GM18909 (cell line): Measurements from ENCODE around the gene PTPRK.

Source experiments
- ATAC-seq: cut with Tn5 transposase; IDR thresholded peaks from one replicate; pipeline ENCODE4 v1.9.1; 2021; ENCODE audit warnings: mild to moderate bottlenecking; ENCODE audit not compliant: unreplicated experiment, poor library complexity

Gene PTPRK

DNA sequence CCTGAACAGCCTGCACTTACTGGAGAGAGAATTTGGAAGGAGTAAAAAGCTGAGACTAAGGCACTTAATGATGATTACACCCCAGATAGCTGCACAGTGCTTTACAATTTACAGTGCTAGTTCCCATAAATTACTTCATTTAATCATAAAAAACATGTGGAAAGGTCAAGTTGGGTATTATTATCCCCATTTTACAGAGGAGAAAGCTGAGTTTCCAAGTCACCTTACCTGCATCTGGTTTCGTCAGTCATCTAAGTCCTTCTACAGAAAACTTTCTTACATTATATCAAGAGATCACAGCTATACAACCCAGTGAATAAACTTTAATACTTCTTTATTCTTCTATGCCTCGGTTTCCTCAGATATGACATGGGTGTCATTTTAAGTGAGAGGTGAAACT, 3.3 kb downstream of the PTPRK start:
- ATAC-seq: no peak

DNA sequence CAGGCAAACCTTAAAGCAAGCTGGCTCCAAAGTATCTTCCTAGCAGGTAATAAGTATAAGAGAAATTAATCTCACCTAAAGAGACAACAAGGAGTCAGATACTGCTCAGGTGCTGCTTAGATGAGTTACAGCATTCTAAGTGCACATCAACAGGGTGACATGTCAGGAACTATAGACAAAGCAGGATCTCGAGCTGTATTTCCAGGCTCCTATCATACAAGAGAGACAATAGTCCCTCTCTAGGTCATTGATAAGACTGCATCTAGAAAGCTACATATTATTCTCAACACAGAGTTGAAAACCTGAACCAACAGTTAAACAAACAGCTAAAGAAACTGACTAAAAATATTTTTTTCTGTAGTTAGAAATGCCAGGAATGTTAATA, 3.9 kb downstream of the PTPRK start:
- no peak for ATAC-seq

DNA sequence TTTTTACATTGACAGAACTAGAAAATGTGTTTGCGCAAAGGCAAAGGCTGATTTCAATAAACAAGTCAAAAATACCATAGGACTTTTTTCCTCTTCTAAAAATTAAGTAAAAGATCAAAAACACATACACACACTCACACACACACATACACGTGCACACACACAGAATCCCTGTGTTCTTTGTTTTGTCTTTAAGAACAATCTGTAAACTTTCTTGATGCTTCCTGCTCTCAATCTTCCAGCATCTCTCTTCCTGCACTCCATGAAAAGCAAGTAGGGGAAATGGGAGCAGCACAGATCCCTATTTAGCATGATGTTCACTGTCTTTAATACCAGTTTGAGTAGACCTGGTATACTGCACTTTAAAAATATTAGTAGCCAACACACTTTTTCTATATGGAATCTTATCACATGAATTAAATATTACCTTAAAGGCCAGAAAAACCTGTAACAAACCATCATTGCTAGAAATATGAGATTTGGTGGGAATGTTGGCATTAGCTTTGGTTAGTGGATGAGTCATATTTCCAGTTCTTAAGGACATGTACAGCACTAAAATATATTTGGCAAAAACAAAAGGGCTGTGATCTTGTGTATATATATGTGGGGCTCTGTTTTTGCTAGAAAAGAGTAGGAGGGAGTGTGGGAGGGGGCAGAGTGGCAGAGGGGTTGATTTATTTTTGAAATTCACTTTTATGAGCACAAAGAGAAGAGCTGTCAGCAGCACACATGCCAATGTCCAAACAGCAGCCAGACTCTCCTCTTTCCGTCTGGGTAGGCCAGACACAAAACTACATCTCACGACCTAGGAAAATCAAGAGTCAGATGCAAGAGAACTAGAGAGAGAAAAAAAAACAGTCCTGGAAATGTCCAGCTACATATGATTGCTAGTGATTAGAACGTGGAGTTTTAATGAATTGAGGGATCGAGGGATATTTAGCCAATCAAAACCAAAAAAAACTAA, 4.6 kb downstream of the PTPRK start:
- no peak for ATAC-seq

DNA sequence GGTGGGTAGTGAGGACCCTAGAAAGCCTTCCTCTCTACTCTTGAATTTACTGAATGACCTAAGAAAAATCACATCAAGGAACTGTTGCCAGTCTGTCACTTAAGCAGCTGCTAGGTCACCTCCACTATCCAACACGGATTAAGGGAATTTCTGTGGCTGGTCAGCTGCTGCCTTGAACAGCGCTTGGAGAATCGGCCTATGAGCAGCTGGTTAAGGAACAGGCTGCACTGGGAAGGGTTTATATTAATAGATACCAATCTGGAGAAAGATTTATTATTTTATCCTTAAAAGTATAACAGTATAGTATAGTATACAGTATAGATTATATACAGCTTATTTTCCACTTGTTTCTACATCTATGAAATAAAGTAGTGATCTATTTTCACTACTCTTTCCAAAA, 6.5 kb downstream of the PTPRK start:
- no peak for ATAC-seq

DNA sequence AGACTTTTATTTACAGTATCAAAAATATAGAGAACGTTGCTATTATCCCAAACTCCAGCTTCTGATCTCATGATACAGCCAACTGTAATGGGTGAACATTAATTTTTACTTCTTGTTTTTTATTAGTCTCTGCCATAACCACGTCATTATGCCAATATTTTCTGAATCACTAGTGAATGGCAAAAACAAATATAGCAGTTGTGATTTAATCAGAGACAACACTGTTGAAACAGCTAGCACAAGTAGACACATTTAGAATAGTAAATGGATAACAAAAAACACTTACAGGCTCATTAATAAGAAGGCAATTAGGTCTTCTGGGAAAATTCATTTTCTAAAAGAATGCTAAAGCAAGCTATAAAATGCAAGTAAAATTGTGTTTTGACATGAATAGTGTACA, 8.1 kb downstream of the PTPRK start:
- ATAC-seq: no peak

DNA sequence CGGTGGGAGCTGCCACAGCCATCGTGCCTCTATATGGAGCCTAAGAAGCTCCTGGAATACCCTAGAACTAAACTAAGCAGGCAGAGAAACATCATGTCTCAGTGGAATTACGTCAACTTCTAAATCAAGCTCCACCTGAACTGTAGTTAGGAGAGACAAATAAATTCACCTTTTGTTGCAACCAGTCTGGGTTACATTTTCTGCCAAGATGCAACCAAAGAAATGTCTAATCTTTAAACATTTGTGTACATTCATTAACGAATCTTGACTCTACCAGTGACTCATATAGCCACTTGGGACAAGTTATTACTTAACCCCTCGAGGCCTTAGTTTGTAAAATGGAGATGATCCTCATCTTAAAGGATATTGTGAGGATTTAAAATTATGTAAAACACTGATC, 8.9 kb downstream of the PTPRK start:
- peak; percentile 76 for ATAC-seq

DNA sequence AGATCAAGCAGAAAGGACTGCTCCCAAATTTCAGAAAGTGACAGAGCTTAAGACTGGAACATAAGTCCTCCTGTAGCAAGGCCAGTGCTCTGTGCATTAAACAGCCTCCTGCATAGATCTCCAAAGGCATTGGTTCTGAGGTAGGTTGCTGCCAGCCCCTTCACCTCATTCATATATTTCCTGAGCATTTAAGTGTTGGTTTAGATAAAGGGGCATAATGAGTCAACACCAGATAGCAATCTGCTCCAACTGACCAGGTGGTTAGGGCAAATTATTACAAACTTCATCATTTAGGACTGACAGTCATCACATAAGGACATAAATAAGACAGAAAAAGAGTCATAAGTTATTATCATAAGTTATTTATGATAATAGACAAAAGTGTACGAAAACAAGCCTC, 10.7 kb downstream of the PTPRK start:
- ATAC-seq: no peak

DNA sequence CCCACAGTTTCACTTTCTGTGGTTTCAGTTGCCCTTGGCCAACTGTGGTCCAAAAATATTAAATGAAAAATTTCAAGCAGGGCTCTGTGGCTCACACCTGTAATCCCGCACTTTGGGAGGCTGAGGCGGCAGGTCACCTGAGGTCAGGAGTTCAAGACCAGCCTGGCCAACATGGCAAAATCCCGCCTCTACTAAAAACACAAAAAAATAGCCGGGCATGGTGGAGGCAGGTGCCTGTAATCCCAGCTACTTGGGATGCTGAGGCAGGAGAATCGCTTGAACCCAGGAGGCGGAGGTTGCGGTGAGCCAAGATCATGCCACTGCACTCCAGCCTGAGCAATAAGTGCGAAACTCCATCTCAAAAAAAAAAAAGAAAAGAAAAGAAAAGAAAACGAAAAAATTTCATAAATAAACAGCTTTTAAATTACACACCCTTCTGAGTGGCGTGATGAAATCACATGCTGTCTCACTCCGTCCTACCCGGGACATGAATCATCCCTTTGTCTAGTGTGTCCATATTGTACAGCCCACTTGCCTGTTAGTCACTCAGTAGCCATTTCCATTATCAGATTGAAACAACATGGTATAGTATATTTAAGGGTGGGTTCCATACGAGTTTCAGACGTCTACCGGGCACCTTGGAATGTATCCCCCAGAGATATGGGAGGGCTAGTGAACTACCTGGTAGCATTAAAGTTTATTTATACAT, 11.7 kb downstream of the PTPRK start:
- no peak for ATAC-seq

DNA sequence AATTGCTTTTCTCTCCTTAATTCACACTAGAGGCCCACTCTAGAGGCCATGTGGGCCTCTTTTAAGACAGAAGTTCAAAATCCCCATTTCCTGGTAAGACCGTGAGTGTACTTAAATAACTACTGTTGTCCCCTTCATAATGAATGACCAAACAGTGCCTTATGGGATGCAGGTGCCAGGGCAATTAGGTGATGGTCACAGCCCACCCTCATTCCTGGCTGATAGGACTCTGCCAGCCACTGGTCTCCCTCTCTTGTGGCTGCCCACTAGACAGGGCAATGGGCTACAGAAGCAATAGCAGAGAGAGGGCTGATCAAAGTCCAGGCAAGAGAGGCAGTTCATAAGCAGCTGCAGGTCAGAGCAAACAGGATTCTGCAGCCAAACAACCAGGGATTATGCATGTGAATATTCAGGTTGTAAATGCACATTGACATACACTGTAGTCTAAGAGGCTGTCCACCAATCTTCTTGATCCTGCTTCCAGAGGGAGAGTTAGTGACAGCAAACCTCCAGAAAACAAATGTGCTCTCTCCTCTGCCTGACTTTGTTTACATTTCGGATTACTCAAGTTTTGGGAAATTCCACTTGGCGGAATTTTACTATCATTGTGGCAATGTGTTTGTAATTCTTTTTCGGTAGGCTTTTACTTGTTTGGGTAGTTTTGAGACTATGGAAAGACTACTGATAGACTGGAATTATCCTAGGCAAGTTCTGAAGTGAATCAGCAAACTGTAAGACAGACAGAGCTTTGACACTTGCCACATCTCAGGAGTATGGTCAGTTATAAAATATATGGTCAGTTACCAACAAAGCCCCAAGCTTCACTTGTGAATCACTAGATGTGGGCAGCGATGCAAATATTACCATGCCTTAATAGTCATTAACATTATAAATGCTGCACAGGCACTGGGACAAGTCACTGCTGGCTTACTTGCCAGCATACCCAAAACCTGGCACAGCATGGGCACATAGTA, 12.8 kb downstream of the PTPRK start:
- ATAC-seq: no peak

DNA sequence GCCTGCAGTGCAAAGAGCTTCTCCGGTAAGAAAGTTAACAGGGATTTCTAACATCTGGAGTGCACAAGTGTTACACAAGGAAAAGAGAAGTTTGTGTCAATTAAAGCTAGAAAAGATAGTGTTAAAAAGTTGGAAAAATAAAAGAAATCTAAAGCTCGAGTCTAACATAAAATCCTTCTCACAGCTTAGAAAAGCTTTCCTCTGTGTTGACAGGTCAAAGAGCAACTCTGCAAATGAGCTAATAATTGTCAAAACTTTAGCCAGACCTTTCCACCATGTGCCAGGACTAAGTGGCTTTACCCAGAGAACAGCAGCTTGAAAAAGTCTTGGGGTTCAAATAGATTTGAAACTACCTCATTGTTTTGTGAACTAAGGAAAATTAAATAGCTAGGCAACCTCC, 14.8 kb downstream of the PTPRK start:
- no peak for ATAC-seq

DNA sequence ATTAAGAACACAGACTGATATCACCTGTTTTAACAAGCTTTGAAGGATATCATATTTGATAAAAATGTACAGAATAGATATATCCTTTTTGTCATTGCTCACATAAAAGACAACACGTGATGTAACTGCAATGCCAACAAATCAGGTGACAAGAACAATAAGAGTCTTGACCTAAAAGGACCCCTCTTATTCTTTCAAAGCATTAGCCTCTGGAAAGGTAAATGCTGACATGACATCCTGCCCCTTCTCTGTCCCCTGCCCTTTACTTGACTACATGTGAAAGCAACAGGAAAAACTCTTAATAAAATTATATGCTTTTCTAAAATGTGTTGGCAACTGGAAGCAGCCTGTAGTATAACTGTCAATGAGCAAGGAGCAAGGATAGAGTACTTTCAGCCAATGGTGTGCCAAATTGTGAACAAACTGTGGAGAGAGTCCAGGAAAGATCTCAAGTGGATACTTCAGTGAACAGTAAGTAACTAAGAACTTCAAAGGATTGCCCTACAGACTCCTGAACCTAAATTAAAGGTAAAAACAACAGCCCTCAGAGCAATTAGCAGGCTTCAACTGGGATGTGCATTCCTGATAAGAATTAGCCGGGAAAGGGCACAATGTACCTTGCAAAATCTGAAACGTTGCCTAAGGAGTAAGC, 16.3 kb downstream of the PTPRK start:
- no peak for ATAC-seq

DNA sequence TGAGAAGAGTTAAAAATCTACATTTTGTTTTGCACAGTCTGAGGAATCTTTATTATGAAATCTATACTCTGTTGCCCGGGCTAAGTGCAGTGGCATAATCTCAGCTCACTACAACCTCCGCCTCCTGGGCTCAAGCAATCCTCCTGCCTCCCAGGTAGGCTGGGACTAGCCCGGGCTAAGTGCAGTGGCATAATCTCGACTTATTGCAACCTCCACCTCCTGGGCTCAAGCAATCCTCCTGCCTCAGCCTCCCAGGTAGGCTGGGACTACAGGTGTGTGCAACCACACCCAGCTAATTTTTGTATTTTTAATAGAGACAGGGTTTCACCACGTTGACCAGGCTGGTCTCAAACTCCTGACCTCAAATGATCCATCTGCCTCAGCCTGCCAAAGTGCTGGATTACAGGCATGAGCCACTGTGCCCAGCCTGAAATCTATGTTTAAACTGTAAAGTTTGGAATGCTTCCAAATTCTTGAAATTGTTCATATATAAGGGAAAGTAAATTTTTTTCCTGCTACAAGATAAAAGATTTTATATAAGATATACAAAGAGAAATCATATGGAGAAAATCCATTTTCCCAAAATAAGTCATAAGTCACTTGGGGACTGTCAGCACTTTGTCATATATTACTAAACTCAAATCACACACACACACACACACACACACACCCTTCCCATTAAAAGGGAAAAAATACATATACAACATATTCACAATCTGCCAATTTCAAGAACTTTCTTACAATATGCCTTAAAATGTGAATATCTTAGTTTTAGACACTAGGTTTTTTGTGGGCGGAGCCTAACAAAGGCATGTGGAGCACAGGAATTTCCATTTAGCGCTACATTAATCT, 19.4 kb downstream of the PTPRK start:
- no peak for ATAC-seq

DNA sequence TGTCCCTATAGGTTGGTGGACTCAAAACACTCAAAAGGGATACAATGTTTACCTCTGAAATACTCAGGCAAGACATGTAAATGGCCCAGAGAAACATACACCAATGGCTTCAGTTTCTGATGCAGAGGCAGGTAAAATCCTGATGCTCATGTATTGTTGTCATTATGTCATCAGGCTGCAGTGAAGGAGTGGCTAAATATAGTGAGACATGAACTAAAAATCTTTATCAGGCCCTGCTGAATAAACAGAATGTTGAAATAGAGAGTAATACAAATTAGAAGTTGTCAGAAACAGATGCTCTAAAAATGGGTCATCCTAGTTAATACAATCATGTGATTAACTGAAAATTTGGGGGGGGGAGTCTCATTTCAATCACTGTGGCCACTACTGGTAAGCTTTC, 20.4 kb downstream of the PTPRK start:
- ATAC-seq: no peak

DNA sequence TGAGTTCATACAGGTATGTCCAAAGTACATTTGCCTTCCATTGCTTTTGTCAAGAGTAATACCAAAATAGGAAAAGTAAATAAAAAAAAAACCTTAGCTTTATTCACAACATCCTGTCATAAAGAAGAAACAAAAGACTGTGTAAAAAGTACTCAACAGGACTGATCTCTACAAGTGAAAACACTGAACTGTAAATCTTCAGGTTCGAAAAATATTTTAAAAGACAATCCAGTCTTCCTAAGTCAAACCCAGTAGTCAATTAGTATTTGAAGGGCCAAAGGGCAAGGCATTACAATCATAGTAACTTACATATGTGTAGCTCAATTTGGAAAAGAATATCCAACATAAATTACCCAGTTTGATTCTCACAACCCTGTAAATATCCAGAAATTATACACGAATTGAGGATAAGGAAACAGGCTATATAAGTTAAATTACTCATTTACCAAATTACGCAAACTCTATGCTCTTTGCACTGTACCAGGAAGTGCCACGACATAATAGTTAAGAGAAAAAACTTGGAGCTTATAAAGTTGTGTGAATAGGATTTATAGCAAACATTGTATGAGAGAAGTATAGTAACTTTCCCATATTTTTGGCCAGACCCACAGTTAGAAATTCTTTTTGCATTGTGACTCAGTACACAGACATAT, 21.2 kb downstream of the PTPRK start:
- ATAC-seq: no peak

DNA sequence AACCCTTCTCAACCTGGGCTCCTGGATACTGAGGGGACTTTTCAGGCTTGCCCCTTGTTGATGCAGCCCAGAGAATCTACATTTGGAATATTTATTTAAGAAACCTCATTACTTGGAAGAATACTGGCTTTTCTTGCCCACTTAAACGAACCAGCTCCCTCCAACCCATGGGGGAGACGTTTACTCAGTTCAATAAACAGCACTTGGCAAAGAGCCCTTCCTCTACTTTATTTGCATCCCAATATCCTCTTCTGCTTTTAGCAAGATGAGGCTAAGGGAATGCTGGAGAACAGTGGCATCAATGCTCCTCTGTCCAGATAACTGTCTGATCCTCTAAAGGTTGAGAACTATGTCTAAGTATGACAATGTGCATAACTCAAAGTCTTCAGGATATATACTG, 22.2 kb downstream of the PTPRK start:
- no peak for ATAC-seq

DNA sequence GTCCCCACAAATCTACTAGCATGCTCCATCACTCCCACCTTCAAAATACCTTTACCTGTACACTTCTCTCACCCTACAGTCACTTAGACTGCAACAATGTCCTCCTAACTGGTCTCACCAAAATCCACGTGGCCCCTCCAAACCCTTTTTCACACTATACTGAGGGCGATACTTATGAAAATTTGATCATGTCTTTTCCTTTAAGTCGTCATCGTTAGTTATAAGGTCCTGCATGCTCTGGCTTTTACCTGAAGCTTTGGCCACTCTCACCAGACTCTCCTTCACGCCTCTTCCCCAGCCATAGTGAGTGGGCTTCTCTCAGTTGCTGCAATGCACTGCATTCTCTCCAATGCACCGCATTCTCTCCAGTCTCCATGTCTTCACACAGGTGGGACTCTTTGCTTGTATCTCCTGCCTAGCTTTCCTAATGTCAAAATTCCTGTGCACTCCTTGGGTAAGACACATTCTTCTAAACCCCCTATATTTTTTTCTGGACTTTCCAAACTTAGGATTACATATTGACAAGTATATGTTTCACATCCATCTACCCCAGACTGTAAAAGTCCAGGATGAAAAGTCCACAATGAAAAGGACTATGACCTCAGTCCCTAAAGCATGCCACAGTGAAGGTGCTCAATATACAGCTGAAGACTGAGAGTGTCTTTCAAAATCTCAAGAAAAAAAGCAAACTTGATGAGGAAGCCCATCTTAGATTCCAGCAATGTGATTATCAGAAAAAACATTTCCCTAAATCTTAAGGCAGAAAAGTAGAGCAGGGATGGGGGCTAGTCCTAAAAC, 24.7 kb downstream of the PTPRK start:
- ATAC-seq: no peak

DNA sequence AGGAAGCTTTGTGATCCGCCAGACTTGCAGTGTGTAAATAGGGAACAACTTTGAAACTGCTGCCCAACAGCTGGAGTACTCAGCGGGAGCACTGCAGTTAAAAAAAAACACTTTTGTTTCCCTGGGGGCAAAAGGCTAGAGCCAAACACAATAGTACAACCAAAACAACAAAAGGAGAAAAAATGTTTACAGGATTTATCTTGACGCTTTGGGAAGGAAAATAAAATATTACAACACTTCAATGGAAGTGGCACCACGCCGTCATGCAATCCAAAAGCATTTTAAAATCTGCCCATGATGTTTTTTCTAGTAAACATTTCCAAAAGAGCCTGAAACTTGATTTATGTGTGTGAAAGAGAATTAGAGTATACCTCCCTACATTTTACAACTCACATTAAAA, 26.0 kb downstream of the PTPRK start:
- ATAC-seq: no peak

DNA sequence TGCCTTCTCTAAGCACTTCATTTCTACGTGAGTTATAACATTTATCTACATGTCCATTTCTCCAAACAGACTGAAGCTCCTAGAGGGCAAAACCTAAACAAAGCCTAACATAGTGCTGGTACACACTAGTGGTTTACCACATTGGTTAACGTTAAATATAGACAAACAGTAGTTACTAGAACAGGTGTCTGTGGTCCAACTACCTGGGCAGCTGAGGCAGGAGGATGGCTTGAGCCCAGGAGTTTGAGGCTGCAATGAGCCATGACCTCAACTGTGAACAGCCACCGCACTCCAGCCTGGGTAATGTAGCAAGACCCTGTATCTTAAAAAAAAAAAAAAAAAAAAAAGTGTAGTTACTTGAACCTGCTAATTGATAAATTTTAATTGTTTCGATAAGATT, 26.5 kb downstream of the PTPRK start:
- peak; percentile 75 for ATAC-seq
